HT1080 (cell line): Measurements from ENCODE around the gene GFM1. TPM values are rescaled to one million over a fixed set of nuclear protein-coding genes. Genes with fewer than 3 reads are reported as not detected.

Experiments
- DNase-seq: peaks from one replicate; pipeline ENCODE4 v3.0.0-alpha.2; 2015; ENCODE audit warnings: low read depth
- polyA plus RNA-seq, 2 experiments: library from polyadenylated mRNA; depleted of rRNA; stranded (reverse); fragments of >200 nt; gene quantifications; 2 replicates each; pipeline ENCODE4 v1.2.3, GENCODE V29; 2015
- total RNA-seq: library from RNA; depleted of rRNA; stranded (reverse); fragments of >200 nt; shearing (Covaris generic); gene quantifications from 2 replicates; pipeline ENCODE4 v1.2.3, GENCODE V29; 2014; rRNA removed

The GFM1 gene
- total RNA-seq, result 75.7 and 87.9 TPM in 2 replicates
- polyA plus RNA-seq (2015; cell fraction: cytosol; rRNA removed), result 40.7 and 65.4 TPM in 2 replicates
- 128 and 145 TPM in 2 replicates for polyA plus RNA-seq (2015; cell fraction: nucleus; rRNA removed)

DNA sequence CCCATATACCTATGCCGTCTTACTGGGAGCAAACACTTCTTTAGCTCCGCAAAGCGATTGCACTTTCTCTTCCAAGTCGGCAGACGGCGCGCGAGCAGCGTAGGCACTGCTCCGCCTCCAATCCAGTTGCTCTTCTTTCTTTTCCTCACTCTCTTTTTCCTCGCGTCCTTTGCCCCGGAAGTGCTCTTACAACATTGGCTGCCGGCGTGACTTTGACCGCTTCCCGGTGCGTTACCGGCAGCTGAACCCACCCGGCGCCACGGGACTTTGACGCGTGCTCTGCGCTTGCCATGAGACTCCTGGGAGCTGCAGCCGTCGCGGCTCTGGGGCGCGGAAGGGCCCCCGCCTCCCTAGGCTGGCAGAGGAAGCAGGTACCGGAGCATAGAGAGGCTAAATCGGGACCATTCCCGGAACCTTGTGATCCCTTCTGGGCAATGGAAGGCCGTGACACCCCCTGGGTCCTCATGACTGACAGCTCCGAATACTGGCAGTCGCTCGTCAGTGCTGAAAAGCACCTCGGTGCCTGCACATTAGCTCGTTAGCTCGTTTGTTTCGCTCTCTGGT is at the start of gene GFM1:
Gene GFM1, plus strand, starts transcription at position 183 of the 564 bp plus-strand sequence. Its CDS starts 108 bp downstream, at position 291.
- peak; percentile 97 for DNase-seq

DNA sequence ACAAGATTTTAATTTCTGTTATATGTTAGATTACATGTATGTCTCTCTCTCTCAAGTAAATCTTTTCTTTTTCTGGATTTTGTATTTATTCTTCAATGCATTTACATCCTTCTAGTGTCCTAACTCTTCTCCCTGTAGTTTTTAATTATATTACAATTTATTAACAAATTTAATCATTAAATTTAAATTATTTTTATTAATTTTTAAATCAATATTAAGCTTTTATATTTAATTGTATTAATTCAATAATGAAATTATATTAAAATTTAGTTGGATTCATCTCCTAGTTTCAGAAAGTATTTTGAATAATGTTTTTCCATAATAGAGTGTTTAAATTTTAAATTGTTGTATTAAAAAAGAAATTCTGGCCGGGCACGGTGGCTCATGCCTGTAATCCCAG is 43.5 kb upstream of the GFM1 start:
- DNase-seq, result no peak

DNA sequence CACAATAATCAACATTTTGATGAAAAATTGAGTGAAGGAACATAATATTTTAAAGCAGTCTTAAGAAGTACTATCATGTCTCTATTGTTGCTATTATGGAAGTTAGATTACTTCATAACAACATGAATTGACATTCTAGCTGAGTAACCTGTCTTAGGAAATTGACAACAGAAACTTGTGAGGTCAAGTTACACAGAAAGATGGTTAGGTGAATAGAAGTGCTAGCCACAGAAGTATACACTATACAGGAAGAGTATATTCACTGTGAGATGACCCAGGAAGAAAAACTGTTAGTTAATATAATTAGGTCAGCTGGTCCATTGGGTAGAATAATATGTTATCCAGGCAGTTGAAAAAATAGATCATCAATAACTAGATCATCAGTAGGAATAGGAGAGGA is 42.1 kb upstream of the GFM1 start:
- DNase-seq, result no peak

DNA sequence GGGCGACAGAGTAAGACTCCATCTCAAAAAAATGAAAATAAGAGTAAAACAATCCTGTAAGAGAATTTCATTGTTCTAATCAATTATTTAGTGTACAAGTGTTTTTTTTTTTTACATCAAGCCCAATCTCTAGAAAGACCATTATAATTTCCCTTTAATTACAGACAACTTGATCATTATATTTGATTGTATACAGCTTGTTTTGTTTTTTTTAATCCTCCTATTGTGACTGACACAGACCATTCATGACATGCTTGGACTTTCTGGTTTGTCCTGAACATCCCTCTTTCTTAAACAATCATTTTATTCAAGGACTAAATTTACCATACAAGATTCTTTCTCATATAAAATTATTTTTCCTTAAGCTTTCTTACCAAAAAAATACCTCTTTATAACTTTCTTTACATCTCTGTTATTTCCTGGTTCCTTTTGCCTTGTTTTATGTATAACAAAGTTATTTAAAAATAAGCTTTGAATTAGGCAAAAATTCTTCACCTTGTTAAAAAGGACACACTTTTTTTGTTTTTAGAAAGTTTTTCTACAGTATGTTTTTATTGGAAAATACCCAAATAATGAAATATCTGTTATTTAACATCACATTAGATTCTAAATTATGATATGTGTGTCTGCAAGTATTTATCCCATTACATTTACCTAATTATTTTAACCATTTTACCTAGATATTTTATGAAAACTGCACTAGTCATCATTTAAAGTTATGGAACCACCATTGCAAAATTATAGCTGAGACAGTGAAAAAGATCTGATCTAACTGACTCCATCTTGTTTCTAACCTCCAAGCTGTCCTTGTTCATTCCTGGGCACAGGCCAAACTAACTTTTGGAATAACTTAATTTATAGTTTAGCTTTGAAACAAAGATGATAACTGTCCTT is 26.1 kb upstream of the GFM1 start:
- DNase-seq, result no peak

DNA sequence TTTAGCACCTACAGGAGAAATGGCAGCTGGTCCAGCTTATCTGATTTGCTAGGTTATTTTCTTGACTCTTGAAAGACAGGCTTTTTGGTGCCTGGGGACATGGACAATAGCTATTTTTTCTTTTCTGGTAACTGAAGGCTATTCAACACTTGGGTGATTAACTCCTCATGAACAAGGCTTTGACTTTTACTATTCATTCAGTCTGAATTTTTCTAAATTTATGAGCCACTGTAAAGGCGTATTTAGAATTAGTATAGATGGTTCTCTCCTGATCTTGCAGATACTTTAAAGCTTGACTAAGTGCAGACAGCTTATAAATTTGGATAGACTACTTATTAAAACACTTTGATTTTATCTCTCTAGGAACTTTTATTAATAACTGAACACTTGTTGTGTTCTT is 18.4 kb upstream of the GFM1 start:
- DNase-seq, result no peak

DNA sequence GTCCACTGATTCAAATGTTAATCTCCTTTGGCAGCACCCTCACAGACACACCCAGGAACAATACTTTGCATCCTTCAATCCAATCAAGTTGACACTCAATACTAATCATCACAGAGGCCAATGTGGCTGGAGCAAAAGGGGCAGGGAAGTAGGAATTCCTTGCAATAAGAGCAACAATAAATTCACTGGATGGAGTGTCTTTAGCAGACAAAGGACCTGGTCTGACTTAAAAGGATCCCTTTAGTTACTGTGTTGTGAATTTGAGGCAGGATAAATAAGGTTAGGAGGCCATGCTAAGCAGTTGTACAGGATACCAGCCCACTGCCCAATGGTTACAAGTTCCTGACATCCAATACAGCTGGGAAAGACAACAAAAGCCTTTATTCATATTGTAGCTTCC is 12.3 kb upstream of the GFM1 start:
- no peak for DNase-seq

DNA sequence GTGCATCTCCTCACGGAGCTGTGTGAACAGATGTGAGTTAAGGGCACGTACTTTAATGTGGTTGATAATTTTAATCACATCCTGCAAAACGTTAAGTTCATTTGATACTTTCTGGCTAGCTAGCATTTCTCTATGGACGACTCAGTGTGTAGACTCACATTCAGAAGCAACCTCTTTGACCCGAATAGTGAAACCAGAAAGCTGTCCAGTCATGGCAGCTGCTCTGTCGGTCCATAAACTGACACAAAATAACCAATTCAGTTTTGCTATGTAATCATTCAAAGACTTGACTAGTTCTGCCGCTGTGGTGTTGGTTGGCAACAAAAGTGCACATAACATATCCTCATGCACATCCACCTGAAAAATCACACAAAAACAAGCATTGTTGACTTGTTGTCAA is 3.7 kb upstream of the GFM1 start:
- DNase-seq, result no peak

DNA sequence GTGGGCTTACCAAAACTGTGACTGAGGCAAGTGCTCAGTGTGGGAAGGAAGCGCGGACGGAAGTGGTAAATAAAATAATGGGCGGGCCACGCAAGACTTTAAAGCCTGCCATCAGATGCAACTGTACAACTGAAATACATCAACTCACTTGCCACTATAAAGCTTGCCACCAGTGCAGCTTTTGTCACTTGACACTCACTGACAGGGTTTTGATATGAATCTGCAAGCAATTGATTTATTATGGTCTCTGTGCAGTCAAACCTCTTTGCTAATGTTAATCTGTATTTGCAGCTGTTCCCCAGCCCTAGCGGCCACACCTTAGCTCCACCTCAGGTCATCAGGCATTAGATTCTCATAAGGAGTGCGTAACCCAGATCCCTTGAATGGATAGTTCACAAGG is 2.3 kb upstream of the GFM1 start:
- DNase-seq, result no peak

DNA sequence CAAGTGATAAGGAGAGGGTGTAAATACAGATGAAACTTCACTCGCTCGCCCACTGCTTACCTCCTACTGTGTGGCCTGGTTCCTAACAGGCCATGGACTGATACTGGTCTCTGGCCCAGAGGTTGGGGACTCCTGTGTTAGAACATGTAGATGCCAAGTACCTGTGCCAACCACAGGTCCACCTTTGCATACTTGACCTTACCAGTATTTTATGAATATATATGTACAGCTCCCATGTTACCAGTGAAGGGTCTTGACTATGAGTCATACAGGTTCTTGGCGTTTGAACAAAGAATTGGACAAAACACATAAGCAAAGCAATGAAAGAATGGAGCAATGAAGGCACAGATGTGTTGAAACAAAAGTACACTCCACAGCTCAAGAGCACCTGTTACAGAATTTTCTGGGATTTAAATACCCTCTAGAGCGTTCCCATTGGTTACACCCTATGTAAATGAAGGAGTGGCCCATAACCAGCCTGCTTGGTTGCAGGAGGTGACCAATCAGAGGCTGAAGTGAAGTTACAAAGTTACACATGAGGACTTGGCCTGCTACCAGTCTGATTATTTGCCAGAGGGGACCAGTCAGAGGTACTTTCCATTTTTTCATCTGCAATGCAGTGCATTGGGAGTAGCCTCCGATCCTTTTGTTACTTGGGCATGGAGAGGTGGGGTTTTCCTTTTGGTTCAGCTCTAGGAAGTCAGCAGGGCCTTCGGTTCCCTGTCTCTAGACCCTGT is 1.7 kb upstream of the GFM1 start:
- no peak for DNase-seq

DNA sequence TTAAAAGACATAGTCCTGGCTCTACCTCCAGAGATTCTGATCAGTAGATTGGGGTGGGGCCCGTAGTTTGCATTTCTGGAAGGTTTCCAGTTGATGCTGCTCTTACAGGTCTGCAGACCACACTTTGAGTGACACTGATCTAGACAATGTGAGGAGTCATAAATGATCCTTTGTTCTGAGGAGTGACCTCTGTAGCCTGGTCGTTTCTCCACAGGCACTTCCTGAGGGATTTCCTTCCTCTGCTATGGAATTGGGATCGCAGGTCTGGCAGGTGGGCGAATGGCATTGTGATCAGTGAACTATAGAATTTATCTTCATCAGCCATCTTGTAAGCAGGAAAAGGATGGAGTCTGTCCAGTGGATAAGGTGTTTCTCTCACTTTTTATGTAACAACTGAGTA is 5.5 kb downstream of the GFM1 start:
- peak; percentile 69 for DNase-seq

DNA sequence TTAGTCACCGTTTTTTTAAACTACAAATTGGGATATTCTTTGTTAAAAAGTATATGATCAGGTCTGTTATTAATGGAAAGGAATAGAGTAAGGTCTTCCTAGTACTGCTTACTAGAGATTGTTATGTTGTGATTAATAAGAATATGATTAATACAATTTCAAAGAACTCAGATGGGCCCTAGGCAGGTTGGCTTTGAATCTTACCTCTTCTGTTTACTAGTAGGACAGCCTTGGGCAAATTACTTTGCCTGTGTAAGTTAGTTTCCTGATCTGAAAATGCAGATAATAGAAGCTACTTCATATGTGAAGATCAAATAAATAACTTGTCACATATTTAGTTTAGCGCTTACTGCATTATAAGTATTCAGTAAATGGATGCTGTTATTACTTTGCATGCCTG is 6.9 kb downstream of the GFM1 start:
- DNase-seq, result no peak

DNA sequence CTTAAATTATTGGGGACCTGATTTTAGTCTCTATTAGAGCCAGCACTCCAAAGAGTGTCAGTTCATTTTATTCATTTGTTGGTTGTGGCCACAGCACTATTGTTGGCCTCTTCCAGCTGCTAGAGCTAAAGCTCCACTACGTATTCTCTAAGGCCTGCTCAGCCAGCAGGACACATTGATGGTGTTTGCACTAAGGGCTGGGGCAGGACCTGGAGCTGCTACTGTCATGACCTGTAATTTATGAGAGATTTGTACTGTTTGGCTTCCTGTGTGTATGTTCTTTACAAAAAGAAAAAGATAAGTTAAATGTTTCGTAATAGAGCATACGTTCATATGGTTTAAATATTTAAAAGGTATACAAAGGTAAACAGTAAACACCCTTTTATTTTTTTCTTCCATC is 8.1 kb downstream of the GFM1 start:
- DNase-seq, result no peak

DNA sequence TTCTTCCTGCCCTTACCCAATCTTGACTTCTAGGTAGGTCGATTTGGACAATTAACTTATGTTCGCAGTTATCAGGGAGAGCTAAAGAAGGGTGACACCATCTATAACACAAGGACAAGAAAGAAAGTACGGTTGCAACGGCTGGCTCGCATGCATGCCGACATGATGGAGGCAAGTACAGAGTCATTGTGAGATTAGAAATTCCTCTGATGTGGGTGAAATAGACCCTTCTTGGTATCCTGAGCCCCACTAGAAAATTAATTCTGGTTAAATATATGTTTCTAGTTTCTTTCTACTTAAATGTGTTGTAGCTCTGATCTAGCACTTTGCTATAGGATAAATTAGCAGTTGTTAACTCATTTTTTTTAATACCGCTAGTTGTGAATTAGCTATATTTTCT is 14.6 kb downstream of the GFM1 start:
- no peak for DNase-seq

DNA sequence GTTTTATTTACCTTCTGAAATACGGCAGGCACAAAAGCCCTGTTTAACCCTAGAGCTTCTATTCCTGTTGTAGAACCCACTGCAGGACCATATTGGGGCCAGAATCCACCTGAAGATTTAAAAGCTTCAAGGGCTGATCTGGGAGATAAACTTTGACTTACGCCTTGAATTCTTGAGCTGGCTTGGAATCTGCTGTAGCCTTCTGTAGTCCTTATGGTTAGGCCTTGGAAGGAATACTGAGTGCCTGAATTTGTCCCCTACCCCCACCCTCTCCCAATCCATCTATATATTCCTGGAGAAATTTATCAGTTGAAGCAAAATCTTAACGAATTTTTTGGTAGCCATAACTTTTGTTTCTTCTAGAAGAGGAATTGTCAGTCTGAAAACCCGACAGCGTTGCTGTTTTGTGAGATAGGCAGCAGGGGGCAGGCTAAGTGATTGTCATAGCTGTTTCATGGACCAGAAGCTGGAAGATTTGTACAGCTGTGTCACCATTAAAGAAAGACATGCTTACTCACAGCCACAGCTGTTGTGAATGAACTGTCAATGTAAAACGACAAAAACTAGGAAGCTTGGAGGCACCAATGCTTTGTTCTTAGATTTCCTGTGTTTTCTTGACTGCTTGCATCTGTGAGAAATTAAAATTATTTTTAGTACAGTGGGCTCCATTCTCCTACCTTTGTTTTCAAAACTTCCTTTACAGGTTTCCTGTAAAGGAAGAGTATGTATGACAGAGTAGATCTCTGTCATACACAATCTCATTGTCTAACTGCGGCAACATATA is 15.3 kb downstream of the GFM1 start:
- peak; percentile 78 for DNase-seq

DNA sequence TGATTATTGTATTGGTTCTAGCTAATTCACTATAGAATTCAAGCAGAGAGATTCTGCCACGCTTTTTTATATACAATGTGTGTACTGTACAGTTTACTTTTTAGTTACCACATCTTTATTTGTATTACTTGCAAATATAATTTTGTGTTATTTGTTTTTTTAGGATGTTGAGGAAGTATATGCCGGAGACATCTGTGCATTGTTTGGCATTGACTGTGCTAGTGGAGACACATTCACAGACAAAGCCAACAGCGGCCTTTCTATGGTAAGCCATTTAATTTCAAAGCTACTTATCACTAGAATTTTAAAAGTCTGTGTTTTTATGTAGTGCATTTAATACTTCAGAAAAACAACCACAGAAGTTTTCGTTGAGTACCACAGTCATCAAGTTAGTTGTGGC is 16.4 kb downstream of the GFM1 start:
- no peak for DNase-seq

DNA sequence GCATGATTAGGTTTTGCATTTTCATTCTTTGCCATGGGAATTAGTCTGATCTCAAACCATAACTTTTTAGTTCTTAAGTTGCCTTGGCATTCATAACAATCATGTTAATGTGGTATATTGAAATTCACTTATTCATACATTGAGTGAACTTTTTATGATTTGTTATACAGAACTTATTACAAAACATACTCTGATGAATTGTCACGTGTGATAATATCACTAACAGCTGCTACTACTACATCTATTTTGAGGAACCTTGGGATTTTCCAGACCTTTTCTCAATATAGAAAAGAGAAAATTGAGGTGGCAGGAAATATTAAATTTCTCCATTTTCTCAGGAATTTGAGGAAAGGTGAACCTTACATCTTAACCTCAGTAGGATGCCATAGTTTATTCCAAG is 18.9 kb downstream of the GFM1 start:
- DNase-seq, result no peak

DNA sequence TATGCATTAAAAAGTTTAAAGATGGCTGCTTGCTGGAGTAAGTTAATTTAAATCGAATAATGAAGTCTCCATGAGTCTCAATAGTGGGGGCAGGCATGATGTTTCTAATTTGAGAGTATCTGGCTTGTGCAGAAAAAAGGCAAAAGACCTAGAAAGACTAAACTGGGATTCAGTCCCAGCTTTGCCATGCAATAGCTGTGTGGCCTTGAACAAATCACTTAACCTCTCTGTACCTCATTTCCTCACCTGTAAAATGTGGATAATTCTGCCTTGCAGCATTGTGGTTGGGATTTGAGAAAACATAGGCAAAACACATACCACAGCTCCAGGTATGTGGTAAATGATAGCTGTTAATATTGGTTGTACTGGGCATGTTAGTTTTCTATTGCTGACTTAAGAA is 19.5 kb downstream of the GFM1 start:
- no peak for DNase-seq

DNA sequence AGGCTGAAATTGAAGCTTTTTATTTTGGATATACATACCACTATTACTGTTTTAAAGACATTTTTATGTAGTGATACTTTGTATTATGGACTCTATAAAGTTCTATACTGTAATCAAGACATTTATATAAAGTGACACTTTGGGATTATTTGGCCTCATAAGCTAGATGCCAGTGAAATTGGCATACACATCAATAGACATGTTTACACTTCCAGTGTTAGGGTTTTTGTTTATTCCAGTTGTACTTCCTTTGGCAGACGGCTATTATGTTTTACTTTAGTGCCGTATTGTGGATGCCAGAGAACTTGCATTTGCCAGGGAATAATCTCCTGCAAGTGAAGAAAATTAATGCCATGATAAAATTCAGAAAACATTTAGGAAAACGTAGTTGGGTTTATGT is 22.1 kb downstream of the GFM1 start:
- DNase-seq, result no peak

DNA sequence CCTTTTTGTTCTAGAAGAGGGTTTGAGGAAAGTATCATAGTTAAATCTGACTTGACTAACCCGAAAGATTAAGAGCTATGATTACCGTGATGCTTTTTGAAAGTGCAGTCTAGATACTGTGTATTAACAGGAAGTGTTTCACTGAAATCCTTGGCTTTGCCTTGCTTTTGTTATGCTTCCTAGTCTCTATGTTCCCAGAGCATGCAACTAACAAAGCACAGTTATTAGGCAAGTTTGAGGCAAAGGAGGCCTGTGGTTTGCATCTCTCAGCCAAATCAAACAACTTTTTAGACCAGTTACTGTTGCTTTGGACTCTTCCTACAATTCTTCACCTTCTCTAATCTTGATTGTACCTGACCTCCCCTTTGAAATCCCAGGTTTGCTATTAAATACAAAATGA is 24.2 kb downstream of the GFM1 start:
- no peak for DNase-seq

DNA sequence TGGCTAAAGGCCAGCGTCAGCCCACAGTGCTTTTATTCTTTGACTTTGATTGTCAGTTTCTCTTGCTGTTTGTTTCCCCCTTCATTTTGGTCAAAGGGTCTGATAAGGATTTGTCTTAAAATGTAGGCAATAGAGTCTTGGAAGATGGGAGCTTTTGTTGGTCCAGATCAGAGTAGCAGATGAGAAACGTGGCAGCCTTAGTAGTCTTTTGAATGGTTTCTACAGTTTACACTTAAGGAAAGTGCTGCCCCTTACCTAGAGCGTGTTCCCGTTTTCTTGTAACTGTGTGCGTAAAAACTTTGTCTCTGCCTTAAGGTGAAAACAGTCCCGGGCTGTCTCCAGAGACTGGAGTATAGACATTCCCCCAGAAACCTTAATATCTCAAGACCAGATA is 27.5 kb downstream of the GFM1 start:
- DNase-seq, result no peak
